ENCODE results near the gene TRIO.

DNA sequence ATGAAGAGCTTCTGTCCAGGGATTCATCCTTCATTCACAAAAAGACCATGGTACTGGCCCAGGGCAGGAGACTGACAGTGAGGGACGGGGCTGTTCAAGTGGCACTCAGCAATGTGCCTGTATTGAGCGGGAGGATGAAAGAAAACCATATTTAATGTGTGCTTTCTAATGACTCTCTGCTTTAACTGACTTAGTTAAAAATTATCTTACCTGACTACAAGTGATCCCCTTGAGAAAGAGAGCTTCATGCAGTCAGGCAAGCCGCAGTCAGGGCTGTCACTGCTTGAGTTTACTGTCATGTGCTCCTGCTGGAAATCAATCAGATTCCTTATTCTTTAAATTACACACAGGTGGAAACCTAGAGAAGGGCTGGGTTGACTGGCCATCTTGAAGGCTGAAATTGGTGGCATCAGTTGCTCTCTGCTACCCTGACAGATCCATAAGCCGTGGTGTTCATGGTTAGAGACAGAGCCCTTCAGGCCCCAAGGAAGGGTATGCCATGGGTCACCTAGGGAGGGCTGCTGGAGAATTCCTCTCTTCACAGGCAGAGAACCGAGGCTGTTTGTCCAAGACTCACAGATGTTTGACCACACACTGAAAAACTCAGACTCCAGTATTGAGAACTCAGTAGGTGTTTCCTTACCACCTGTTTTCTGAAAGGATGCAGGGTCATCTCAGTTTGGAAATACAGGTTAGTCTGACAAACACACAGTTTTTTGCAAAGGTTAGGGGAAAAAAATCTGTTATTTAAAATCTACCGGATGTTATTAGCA lies 70.9 kb downstream of the TRIO start:
- no peak for TF ChIP-seq POLR2A (IDR thresholded peaks at IDR 0.05)
- TF ChIP-seq, protein P1, sequence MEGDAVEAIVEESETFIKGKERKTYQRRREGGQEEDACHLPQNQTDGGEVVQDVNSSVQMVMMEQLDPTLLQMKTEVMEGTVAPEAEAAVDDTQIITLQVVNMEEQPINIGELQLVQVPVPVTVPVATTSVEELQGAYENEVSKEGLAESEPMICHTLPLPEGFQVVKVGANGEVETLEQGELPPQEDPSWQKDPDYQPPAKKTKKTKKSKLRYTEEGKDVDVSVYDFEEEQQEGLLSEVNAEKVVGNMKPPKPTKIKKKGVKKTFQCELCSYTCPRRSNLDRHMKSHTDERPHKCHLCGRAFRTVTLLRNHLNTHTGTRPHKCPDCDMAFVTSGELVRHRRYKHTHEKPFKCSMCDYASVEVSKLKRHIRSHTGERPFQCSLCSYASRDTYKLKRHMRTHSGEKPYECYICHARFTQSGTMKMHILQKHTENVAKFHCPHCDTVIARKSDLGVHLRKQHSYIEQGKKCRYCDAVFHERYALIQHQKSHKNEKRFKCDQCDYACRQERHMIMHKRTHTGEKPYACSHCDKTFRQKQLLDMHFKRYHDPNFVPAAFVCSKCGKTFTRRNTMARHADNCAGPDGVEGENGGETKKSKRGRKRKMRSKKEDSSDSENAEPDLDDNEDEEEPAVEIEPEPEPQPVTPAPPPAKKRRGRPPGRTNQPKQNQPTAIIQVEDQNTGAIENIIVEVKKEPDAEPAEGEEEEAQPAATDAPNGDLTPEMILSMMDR (IDR thresholded peaks at IDR 0.05) = no peak
